ENCODE results near the gene CMSS1. TPM values are rescaled to one million over a fixed set of nuclear protein-coding genes. Genes with fewer than 3 reads are reported as not detected.

Gene CMSS1
- total RNA-seq, 1 donor from 2014 or later: 56.3 TPM

- no peaks in the 10 kb centered on the region for H3K27me3 Mint-ChIP-seq (ENCODE audit: insufficient read depth, low read depth)
- no peaks in the 10 kb centered on the region for H4K20me1 ChIP-seq (ENCODE audit: low read depth)
- no peaks in the 10 kb centered on the region for H3F3A ChIP-seq (ENCODE audit: low read depth)
- no peak overlapping the region for H3K27ac ChIP-seq
- peaks cover 3% of the 10 kb centered on the region for H3K36me3 ChIP-seq
- TF ChIP-seq CTCF (IDR thresholded peaks at IDR 0.05) (no peak), EZH2phosphoT487 (IDR thresholded peaks at IDR 0.05) (no peak), EZH2 (IDR thresholded peaks at IDR 0.05) (no peak)
- H3K9ac ChIP-seq: no peak overlapping the region
- no peak overlapping the region for H2AFZ ChIP-seq (replicated peaks)
- DNase-seq (ENCODE audit: low spot score): no peak
- H3K9me3 ChIP-seq (ENCODE audit: low read depth): no peaks in the 10 kb centered on the region
- no peak overlapping the region for H3K27ac Mint-ChIP-seq
- no peaks in the 10 kb centered on the region for H3K27me3 ChIP-seq
- peaks cover 11% of the 10 kb centered on the region for H3K9me3 Mint-ChIP-seq
- no peak overlapping the region for H3K4me3 Mint-ChIP-seq
- H3K4me3 ChIP-seq: no peak overlapping the region
- no peaks in the 10 kb centered on the region for H3K79me2 ChIP-seq (ENCODE audit: low read depth)
- H3K4me1 Mint-ChIP-seq: no peaks in the 10 kb centered on the region
- H3K4me2 ChIP-seq: no peak overlapping the region
- no peaks in the 10 kb centered on the region for H3K4me1 ChIP-seq
- peaks cover 7% of the 10 kb centered on the region for H3K36me3 Mint-ChIP-seq
These were observed 333.5 kb downstream of the CMSS1 start for GRCh38 chr3:100151024-100151707.

- H3K9me3 ChIP-seq (ENCODE audit: low read depth): no peaks in the 10 kb centered on the region
- H3K4me1 ChIP-seq: no peaks in the 10 kb centered on the region
- H3K9ac ChIP-seq: no peak overlapping the region
- Mint-ChIP-seq H3K4me1 (no peaks in the 10 kb centered on the region), H3K27ac (no peak overlapping the region), H3K36me3 (peaks cover 13% of the 10 kb centered on the region), H3K9me3 (peaks cover 22% of the 10 kb centered on the region), H3K27me3 (ENCODE audit: insufficient read depth, low read depth) (no peaks in the 10 kb centered on the region), H3K4me3 (no peak overlapping the region)
- H3K27ac ChIP-seq: no peak overlapping the region
- DNase-seq (ENCODE audit: low spot score): no peak
- no peaks in the 10 kb centered on the region for H3K79me2 ChIP-seq (ENCODE audit: low read depth)
- H4K20me1 ChIP-seq (ENCODE audit: low read depth): no peaks in the 10 kb centered on the region
- no peak overlapping the region for H3K4me3 ChIP-seq
- peaks cover 3% of the 10 kb centered on the region for H3K36me3 ChIP-seq
- H3K4me2 ChIP-seq: no peak overlapping the region
- H3F3A ChIP-seq (ENCODE audit: low read depth): no peaks in the 10 kb centered on the region
- TF ChIP-seq EZH2 (IDR thresholded peaks at IDR 0.05) (no peak), EZH2phosphoT487 (IDR thresholded peaks at IDR 0.05) (no peak), CTCF (IDR thresholded peaks at IDR 0.05) (no peak)
- H2AFZ ChIP-seq (replicated peaks): no peak overlapping the region
- no peaks in the 10 kb centered on the region for H3K27me3 ChIP-seq
These were observed 336.5 kb downstream of the CMSS1 start for GRCh38 chr3:100154171-100154570.

- Mint-ChIP-seq H3K27me3 (ENCODE audit: insufficient read depth, low read depth) (no peaks in the 10 kb centered on the region), H3K9me3 (peaks cover 22% of the 10 kb centered on the region), H3K4me3 (no peak overlapping the region), H3K27ac (no peak overlapping the region), H3K36me3 (peaks cover 12% of the 10 kb centered on the region), H3K4me1 (no peaks in the 10 kb centered on the region)
- no peaks in the 10 kb centered on the region for H3K4me1 ChIP-seq
- no peaks in the 10 kb centered on the region for H4K20me1 ChIP-seq (ENCODE audit: low read depth)
- no peak for TF ChIP-seq EZH2 (IDR thresholded peaks at IDR 0.05)
- TF ChIP-seq EZH2phosphoT487 (IDR thresholded peaks at IDR 0.05): no peak
- no peak for TF ChIP-seq CTCF (IDR thresholded peaks at IDR 0.05)
- H3K4me2 ChIP-seq: no peak overlapping the region
- DNase-seq (ENCODE audit: low spot score): no peak
- H3K27ac ChIP-seq: no peak overlapping the region
- peaks cover 3% of the 10 kb centered on the region for H3K36me3 ChIP-seq
- no peaks in the 10 kb centered on the region for H3K9me3 ChIP-seq (ENCODE audit: low read depth)
- H2AFZ ChIP-seq (replicated peaks): no peak overlapping the region
- H3K79me2 ChIP-seq (ENCODE audit: low read depth): no peaks in the 10 kb centered on the region
- H3K27me3 ChIP-seq: no peaks in the 10 kb centered on the region
- H3F3A ChIP-seq (ENCODE audit: low read depth): no peaks in the 10 kb centered on the region
- H3K9ac ChIP-seq: no peak overlapping the region
- H3K4me3 ChIP-seq: no peak overlapping the region
These were observed 337.5 kb downstream of the CMSS1 start for GRCh38 chr3:100155128-100155527.

All from neural progenitor cell (in vitro differentiated cells).